ENCODE data around the gene LEMD2.
A peak's percentile ranks its signal among the peaks of the same experiment; 100 is the strongest.

Gene LEMD2

DNA sequence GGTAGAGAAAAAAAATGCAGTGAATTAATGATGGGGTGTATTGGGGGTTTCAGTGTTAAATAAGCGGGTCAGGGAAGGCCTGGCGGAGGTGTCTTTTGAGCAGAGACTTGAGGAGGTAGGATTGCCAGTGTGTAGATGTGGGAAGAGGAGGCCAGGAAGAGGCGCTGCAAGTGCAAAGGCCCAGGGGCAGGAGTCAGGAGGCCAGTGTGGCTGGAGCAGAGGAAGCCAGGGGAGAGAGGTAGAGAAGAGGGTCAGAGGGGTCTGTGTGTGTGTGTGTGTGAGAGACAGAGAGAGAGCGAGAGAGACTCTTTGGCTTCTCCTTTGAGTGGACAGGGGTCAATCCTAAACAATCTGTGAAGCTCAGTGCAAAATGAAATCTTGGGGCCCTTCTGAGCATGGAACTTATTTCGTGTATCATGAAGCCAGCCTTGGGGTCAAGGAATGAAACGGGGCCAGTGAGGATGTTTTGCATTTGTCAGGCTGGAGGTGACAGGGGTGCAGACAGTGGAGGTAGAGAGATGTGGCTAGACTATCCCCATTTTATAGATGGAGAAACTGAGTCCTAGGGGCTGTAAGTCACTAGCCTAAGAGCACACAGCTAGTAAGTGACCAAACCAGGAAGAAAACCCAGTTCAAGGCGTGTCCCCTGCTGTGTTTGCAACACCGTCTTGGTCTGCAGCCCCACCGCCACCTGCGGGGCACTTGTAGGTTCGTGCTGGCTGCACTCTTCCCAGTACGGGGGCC is 32.5 kb downstream of the LEMD2 start:
- DNase-seq (ENCODE audit: low read depth in 2 of 2) = no peak

DNA sequence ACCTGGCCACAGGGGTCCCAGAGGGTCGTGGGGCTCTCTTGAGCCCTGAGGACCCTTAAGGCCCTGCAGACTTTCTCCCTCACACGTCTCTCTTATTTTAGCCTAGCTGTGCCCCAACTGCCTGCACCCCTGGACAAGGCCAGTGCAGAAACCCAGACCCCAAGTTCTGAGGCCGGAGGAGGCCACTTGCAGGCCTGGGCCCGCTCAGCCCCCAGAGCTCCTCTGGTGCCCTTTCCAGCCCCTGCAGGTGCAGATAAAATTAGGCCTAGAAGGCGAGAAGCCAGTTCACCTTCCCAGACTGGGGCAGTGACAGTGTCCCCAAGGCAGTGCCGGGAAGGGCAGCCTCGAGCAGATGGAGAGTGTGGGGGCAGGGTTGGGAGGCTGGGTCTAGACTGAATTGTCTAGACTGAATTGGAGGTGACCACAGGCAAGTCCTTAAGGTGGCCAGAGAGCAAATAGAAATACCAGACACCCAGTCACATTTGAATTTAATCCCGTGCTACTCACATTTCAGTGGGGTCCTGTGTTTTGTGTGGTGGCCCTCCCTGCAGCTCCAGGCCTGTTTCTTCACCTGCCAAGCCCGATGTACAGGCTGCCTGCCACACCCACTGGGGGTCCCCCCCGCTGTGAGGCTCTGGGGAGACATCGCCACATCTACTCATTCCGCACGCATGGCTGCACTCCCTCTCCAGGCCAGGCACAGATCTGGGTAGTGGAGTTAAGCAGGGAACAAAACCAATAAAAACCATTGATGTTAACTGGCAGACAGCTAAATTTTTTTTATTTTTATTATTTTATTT is 33.7 kb downstream of the LEMD2 start:
- no peak for DNase-seq (ENCODE audit: low read depth in 2 of 2)

DNA sequence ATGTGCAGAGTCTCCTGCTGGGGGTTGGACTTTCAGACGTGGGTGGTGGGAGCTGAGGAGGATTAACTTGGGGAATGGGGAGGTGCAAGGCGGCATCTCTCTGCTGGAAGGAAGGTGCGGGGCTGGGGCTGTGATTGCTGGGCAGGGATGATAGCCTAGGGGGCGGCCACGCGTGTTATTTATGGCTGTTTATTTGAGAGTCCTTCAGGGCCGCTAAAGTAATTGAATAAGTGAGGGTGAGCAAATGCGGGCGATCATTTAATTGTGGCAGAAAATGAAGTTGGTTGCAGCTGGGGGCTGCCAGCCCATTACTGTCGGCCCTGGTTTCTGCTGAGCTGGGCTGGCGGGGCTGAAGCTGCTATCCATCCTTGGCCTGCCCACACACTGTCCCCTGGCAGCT is 34.7 kb downstream of the LEMD2 start:
- DNase-seq (ENCODE audit: low read depth in 2 of 2) = no peak

DNA sequence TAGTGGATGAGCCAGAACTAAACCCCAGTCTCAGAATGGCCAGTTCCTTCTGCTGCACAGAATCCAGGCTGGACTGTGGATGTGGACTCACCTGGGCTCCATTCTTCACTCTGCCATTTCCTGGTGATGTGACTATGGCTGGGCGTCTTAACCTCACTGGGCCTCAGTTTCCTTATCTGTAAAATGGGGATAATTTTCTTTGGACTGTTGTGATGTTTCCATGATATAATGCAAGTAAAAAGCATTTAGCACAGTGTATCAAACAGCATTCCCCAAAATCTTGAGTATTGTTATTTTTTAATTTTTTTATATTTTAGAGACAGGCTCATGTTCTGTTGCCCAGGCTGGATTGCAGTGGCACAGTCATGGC is 36.3 kb downstream of the LEMD2 start:
- DNase-seq (ENCODE audit: low read depth in 2 of 2) = no peak

DNA sequence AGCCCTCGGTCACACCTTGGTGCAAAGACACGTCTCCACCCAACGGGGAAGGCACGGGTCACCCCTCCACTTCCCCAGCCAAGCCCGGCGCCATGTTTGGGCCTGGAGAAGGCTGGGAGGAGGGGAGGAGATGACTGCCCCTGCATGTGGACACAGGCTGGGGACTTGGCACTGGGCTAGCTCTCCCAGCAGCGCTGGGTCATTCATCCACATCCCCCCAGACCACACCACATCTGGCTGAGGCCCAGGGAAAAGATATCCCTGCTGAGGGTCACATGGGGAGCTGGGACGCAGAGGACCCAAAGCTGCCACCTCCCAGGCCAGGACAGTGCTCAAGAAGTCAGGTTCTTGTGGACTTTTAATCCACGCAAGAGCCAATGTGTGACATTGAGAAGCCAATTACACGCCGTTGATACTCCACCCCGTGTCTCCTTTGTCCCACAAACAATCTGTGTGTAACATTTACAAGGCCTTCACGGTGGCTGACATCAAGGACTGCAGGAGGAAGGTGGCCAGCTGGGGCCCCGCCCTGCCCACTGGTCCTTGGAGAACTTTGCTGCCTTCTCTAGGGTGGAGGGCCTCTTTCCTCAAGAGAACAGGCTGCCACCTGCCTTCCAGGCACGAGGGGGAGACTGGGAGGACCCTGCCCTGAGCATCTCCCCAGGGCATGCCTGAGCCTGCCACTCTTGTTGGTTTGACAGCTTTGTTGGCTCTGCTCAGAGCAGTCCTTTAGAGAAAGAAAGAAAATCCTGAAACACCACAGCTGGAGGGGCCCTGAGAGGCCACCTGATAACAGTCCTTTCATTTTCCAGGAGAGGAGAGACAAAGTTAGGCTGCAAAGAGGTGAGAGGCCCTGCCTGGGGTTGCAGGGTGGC is 36.9 kb downstream of the LEMD2 start:
- DNase-seq (ENCODE audit: low read depth in 2 of 2) = no peak

DNA sequence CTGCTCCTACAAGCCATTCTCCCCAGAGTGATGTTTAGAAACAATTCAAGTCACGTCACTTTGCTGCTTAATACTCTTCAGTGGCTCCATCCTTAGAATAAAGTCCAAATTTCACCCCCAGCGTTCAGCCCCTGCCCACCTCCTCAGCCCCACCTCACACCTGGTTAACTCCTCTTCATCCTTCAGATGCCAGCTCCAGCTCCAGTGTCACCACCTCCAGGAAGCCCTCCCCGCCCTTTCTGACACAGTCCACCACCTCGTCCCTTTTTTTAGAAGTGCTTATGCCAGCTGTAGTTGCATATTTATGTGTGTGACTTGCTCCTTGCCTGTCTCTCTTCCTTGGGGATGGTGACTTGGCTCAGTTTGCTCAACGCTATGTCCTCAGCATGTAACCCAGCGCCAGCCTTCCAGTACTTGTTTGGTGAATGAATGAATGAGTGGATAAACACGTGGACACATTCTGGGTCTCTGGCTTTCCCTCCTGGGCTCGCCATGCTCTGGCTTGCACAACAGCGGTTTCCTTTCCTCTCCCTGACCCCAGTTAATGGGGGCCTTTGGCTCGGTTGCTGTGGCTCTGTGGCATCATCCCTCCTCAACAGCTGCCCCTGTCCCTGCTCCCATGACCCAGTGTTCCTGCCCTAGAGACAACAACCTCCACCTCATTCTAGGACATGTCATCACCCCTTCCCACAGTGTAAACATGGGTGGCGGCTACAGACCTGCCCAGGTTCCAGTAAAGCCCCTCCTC is 38.5 kb downstream of the LEMD2 start:
- no peak for DNase-seq (ENCODE audit: low read depth in 2 of 2)

DNA sequence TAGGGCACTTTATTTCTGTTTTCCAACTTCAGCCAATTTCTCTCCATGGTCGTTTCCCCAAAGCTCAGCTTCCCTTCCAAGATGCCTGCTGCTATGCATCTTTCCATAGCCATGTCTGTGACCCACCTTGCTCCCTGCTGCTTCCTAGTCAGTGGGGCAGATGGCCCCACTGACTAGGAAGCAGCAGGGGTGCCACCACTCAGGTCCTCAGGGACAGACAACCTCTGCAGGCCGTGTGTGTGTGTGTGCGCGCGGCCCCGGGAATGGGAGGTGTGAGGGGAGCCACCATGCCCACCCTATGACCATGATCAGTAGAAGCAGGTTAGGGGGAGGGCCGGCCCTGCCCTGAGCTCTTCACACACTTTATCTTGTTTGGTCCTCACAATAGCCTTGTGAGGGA is 39.5 kb downstream of the LEMD2 start:
- DNase-seq (ENCODE audit: low read depth in 2 of 2) = no peak

DNA sequence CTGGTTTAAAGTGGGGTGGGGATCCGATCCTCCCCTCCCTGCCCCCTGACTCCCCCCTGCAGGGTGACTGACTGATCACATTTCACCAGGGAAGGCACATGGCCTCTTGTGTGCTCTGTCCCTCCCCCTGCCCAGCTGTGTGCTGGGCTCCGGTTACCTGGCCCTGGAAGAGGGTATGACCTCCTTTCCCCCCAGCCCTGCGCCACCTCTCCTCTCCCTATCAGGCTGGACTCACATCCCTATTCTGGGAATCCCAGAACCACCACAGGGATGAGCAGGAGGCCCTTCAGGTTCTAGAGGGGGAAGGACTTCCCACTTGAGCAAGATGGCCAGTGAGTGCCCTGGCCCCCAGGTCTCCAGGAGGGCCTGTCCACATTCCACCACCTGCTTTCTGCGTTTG is 40.1 kb downstream of the LEMD2 start:
- no peak for DNase-seq (ENCODE audit: low read depth in 2 of 2)

DNA sequence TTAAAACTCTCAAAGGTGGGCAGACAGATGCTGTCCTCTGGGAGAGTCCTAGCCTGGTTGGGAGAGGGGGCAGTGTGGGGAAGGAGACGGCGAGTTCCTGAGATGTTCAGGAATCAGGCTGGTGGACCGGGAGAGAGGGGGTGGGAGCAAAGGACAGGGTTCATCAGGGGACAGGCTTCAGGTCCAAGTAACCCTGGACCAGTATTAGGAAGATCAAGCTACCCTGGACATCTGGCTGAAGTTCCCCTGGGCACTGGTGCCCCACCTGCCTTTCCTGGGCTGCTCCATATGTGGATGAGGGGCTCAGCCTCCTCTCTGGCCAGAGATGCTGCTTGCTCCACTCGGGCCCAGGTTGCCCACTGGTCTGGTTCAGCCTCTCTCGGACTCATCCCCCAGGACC is 41.1 kb downstream of the LEMD2 start:
- no peak for DNase-seq (ENCODE audit: low read depth in 2 of 2)

DNA sequence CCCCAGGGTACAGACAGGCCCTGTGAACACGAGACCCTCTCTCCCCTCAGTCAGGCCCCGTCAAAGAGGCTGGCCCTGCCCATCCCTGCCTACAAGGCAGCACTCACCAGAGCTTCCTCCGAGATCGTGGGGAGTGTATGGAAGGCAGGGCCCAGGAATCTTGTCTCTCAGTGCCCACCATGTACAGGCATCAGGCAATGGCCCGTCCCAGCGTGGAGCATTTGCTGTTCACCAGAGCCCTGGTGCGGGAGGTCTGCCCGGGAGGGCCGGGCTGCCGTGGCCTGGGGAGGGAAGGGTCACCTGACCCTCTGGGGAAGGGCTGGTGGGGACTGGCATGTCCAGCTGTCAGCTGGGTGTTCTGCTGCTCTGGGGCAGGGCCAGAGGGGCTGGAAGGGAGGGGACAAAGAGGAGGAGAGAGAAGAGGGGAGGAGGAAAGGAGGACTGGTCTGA is 42.3 kb downstream of the LEMD2 start, which contains the start of gene IP6K3:
Gene IP6K3, minus strand, starts transcription at position 255 of the 450 bp plus-strand sequence. CDS start 11,429 bp downstream, outside the sequence.
- no peak for DNase-seq (ENCODE audit: low read depth in 2 of 2)

DNA sequence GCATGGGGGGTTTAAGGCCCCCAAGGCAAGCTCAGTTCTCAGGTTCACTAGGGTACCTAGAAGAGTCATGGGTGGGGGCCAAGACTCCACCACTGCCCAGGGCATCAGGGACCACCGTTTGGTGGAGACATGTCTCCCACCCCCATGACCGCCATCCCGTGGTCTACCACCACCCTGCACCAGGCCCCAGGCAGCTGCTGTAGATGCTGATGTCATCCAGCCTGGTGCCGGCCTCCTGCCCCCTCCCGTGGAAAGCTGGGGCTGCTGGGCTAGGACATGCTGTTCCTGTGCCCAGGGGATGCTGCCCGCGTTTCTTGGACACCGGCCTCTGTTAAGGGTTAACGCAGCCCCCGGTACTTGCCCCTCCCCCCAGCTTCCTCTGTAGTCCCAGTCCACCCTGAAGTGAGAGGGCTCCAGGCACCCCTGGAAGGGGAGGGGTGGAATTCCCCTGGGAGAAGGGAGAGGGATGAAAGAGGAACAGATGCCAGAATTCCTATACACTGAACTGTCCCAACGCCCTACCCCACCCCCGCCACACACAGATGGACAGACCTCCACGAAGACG is 42.8 kb downstream of the LEMD2 start:
- DNase-seq (ENCODE audit: low read depth in 2 of 2) = no peak

DNA sequence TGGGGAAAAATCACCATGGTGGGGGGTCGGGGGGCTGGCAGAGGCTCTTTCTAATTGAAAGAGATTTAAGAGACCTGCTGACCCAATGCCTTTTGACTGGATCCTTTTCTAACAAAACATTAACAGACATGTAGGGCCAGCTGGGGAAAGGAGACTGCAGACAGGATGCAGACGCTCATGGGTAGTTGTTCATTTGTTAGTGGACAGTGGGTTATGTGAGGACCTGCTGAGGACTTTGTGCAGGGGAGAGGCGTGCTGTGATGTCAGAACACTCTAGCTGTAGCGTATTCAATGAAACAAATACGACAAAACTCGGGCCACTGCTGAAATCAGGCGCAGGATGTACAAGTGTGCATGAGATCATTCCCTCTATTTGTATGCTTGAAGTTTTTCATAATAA is 43.4 kb downstream of the LEMD2 start:
- DNase-seq (ENCODE audit: low read depth in 2 of 2) = no peak

DNA sequence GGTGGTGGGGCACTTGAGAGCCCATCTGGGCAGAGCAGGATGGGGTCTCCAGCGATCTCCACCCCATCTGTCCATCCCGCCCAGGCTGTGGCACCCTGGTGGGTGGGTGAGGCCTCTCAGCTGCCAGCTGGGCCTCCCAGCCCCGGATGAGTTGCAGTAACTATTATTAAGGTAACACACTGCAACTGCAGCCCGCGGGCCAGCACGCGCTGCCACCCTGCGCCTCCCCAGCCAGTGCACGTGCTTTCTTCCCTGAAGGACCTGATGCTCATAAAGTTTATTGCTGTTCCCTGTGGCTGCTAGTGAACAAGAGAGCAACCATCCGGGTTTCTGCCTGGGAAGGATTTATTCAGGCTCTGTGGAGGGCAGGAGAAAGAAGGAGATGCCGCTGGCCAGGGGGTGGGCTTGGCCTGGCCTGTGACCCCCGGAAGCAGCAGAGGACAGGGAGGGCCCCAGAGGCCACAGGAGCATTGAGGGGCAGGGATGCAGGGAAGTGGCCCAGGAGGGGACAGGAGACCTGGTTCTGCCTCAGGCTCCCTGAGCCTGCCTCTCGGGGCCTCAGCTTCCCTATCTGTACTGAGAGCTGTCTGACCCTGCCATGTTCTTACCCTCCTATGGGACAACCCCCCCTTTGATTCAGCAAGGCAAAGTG is 43.9 kb downstream of the LEMD2 start:
- DNase-seq (ENCODE audit: low read depth in 2 of 2) = no peak

DNA sequence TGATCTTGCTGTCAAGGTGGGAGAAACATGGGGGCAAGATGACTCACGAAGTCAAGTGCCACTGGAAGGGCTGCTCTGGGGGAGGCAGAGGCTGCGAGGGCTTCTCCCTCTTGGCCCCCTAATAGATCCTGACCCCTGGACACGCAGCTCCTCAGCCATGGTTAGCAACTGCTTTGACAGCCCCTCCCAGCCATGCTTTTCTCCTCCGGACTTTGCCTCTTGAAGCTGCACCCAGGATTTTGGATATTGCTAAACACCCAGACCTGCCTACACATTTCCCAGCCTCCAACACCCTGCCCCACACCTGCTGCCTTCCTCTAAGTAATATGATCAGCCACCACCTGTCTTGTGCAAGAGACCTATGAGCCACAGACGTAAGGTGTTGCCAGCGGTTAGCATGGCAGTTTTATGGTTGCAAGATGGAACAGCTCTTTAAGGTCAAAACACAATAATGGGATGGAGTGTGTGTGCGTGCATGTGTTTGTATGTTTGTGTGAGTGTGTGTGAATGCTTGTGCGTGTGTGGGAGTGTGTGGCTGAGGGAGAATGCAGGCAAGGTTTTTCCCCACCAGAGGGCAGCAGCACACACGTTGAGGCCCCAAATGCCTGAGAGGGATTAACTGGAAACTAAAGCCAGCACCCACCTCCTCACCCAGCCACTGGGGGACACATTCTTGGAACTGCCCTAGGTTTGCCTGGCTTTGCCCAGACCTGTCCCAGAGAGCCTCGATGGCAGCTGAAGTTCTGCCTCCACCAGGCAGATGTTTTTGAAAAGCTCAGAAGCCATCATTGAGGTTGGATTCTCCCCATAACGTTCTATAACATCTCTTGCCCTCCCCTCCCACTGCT is 44.7 kb downstream of the LEMD2 start:
- DNase-seq (ENCODE audit: low read depth in 2 of 2) = peak; percentile 50 to 52

DNA sequence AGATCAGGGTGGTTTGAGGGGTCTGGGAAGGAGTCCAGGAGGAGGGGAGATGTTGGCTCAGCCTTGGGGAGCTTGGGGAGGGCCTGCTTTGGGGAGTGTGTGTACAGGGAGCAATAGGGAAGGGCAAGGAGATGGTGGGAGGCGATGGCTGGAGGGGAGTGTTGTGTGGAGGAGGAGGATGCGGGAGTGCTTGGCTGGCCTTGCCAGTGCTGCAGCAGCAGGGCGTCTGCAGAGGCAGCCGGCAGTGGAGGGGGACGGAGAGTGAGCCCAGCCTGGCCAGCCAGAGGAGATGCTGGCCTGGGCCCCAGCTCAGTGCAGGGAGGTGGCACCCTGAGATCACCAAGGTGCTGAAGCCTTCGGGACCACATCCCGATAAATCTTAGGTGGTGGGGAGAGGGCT is 46.1 kb downstream of the LEMD2 start:
- DNase-seq (ENCODE audit: low read depth in 2 of 2) = no peak

DNA sequence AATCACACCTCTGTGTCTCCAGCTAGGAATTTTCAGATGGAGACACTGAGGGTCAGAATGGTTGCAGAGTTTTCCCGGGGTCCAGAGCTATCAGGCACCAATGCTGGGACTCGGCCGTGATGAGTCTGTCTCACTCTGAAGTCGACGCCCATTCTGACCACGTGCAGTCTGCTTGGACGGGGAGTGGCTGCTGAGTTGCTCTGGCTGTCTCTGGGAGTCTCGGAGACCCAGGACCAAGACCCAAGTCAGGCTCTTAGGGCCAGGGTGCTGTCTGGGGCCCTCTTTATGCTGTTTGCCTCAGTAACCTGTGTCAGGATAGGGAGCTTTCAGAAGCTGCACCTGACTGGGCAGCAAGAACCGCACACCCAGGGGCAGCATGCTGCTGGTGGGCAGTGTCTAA is 46.8 kb downstream of the LEMD2 start:
- no peak for DNase-seq (ENCODE audit: low read depth in 2 of 2)

DNA sequence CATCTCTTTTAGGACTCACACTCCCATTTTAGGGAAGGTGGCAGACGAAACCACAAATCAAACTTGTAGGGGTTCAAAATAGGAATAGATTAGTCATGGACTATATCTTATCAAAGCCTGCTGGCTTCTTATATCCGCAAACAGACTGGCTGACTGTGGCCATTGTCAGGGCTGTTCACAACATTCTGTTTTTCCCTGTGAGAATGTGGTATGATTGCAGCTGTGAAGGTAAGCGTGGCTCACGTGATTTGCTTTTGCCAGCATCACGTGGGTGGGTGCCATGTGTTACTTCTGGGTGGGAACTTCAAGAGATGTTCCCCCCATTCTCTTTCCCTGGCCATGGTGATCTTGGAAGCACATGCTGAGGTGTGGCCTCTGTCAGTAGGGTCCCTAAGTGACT is 48.1 kb downstream of the LEMD2 start:
- DNase-seq (ENCODE audit: low read depth in 2 of 2) = no peak

DNA sequence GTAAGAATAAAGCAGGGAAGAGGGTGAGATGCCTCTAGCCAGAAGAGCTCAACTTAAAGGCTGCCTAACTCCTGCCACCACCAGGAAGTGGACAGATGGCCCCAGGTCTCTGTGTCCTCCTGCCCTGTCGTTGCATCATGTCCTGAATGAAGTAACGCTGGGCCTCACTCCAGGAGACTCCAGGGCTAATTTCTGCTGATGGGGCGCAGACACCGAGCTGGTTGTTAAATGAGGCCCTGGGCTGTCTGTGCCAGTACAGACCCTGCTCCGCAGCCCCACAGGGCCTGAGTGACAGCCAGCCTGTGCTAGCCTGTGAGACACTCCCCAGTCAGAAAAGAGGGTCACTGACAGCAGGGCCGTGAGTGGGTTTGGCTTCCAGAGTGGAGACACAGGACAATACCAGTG is 48.7 kb downstream of the LEMD2 start:
- DNase-seq (ENCODE audit: low read depth in 2 of 2) = no peak

DNA sequence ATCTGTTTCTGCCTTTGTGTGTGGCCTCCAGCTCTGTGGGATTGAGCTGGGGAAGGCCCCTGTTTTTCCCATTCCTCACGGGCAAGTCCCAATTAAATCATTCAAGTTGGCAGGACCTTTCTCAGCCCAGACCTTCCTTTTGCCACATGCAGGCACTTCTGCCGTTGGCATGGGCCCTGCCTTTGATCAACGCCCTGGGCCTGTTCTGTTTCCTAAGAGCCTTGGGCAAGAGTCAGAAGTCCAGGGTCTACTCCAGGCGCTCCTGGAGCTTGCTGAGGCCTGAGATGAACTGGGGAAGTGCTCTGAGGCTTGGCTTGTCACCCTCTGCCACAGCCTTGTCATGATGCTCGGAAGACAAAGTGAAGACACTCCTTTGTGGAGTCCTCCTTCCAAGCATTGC is 49.4 kb downstream of the LEMD2 start:
- no peak for DNase-seq (ENCODE audit: low read depth in 2 of 2)

DNA sequence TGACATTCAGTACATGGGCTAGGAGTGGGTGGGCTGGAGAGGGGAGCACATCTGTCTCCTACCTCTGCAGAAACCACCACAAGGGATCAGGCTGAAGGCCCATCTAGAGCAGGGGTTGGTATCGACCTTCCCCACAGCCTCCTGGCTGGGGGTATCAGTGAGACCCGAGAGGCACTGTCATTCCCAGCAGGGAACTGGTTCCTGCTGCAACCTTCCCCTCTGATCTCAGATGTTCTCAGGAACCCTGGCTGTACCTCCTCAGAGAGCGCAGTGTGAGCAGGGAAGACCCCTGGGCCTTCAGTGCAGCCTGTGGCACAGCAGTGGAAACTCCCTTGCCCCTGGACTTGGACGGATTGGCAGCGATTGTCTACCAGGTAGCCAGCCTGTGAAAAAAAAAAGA is 50.1 kb downstream of the LEMD2 start:
- no peak for DNase-seq (ENCODE audit: low read depth in 2 of 2)
